Rectal smooth muscle tissue (tissue), 1 donor: Measurements from ENCODE around the gene NSF.
"Not testable (repeated sequence)": the region's sequence is repeated elsewhere in the genome, so short reads cannot be mapped to it uniquely, and the experiment has no call there.

ENCODE experiments used
- H3K27ac ChIP-seq: one replicate; pipeline ENCODE4 v1.7.0; 2013; ENCODE audit warnings: low read depth, low read length, inconsistent platforms
- H3K27me3 ChIP-seq: one replicate; pipeline ENCODE4 v1.7.0; 2013; ENCODE audit warnings: low read length; ENCODE audit not compliant: control insufficient read depth, insufficient read depth
- H3K36me3 ChIP-seq: one replicate; pipeline ENCODE4 v1.7.0; 2013; ENCODE audit warnings: low read length; ENCODE audit not compliant: control insufficient read depth, insufficient read depth
- H3K4me1 ChIP-seq: one replicate; pipeline ENCODE4 v1.7.0; 2013; ENCODE audit warnings: low read length; ENCODE audit not compliant: control insufficient read depth, insufficient read depth
- H3K4me3 ChIP-seq: one replicate; pipeline ENCODE4 v1.7.0; 2013; ENCODE audit warnings: low read length
- H3K9ac ChIP-seq: one replicate; pipeline ENCODE4 v1.7.0; 2013; ENCODE audit warnings: low read length

Gene NSF

DNA sequence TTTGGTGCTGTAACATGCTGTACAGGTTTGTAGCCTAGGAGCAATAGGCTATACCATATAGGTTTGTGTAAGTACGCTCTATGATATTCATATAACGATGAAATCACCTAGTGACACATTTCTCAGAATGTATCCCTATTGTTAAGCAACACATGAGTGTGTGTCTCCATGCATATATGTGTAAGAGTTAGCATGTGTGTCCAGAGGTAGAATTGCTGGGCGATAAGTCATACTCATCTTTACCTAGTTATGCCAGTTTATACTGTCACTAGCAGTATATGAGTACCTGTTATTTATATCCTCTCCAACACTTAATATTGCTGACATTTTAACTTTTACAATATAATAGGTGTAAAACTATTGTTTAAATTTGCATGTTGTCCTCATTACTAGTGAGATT, 10.3 kb downstream of the NSF start:
- not testable (repeated sequence) for H3K4me3 ChIP-seq, H3K36me3 ChIP-seq, H3K27ac ChIP-seq, H3K27me3 ChIP-seq, H3K4me1 ChIP-seq, H3K9ac ChIP-seq

- H3K9ac ChIP-seq, H3K27ac ChIP-seq, H3K4me3 ChIP-seq, H3K36me3 ChIP-seq, H3K4me1 ChIP-seq, H3K27me3 ChIP-seq: not testable (repeated sequence)
Measured at GRCh38 chr17:46603125-46603524, 12.7 kb downstream of the NSF start.

GRCh38 chr17:46611304-46611703, 20.8 kb downstream of the NSF start:
- H3K9ac ChIP-seq, H3K36me3 ChIP-seq, H3K4me3 ChIP-seq, H3K4me1 ChIP-seq, H3K27ac ChIP-seq, H3K27me3 ChIP-seq: not testable (repeated sequence)

GRCh38 chr17:46613876-46614275, 23.4 kb downstream of the NSF start:
- H3K27ac ChIP-seq, H3K36me3 ChIP-seq, H3K4me1 ChIP-seq, H3K4me3 ChIP-seq, H3K9ac ChIP-seq, H3K27me3 ChIP-seq: not testable (repeated sequence)

DNA sequence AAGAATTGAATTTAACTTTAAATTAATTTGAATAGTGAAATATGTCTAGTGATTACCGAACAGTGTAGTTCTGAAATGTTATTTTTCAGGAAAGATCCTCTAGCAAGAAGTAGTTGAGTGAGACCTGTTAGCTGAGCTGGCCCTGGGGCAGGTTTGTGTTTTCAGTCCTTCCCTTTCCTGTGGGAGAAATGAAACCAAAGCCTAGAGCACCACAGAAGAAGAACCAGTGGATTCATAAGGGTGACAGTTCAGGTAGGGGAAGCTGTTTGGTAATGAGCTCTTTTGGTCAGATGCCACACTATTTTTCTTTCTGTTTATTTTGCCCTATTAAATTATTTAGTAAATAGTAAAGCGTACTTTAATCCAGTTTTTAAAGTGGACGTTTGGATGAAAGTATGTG, 26.7 kb downstream of the NSF start:
- not testable (repeated sequence) for H3K4me3 ChIP-seq, H3K27ac ChIP-seq, H3K36me3 ChIP-seq, H3K9ac ChIP-seq, H3K27me3 ChIP-seq, H3K4me1 ChIP-seq

GRCh38 chr17:46618975-46619374, 28.5 kb downstream of the NSF start:
- H3K27ac ChIP-seq, H3K36me3 ChIP-seq, H3K27me3 ChIP-seq, H3K4me3 ChIP-seq, H3K9ac ChIP-seq, H3K4me1 ChIP-seq: not testable (repeated sequence)

- not testable (repeated sequence) for H3K27ac ChIP-seq, H3K36me3 ChIP-seq, H3K4me3 ChIP-seq, H3K27me3 ChIP-seq, H3K4me1 ChIP-seq, H3K9ac ChIP-seq
Measured at GRCh38 chr17:46623790-46624189, 33.3 kb downstream of the NSF start.

- H3K27ac ChIP-seq, H3K4me3 ChIP-seq, H3K4me1 ChIP-seq, H3K36me3 ChIP-seq, H3K9ac ChIP-seq, H3K27me3 ChIP-seq: not testable (repeated sequence)
Measured at GRCh38 chr17:46624726-46625125, 34.3 kb downstream of the NSF start.

DNA sequence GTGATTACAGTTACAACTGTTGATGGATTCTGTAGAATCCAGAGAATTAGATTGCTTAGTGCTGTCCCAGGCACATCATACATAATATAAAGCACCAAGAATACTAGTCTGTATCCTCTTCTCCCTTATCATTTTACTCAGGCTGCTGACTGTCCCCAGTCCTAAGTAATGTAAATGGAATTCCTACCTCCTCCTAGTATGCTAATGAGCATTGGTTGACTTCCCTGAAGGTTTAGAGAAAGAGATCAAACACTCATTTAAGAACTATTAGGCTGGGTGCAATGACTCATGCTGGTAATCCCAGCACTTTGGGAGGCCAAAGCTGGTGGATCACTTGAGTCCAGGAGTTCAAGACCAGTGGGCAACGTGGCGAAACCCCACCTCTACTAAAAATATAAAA, 37.0 kb downstream of the NSF start:
- not testable (repeated sequence) for H3K4me3 ChIP-seq, H3K9ac ChIP-seq, H3K4me1 ChIP-seq, H3K36me3 ChIP-seq, H3K27ac ChIP-seq, H3K27me3 ChIP-seq

GRCh38 chr17:46628753-46629436, 38.4 kb downstream of the NSF start:
- H3K27ac ChIP-seq = not testable (repeated sequence)

GRCh38 chr17:46632146-46632545, 41.7 kb downstream of the NSF start:
- not testable (repeated sequence) for H3K4me3 ChIP-seq, H3K36me3 ChIP-seq, H3K27me3 ChIP-seq

More at GRCh38 chr17:46628753-46629436, 38.4 kb downstream of the NSF start:
- not testable (repeated sequence) for H3K4me3 ChIP-seq, H3K27me3 ChIP-seq, H3K36me3 ChIP-seq, H3K9ac ChIP-seq, H3K4me1 ChIP-seq

GRCh38 chr17:46634844-46635243, 44.4 kb downstream of the NSF start:
- not testable (repeated sequence) for H3K4me3 ChIP-seq, H3K27me3 ChIP-seq, H3K9ac ChIP-seq, H3K36me3 ChIP-seq, H3K27ac ChIP-seq, H3K4me1 ChIP-seq

More at GRCh38 chr17:46632146-46632545, 41.7 kb downstream of the NSF start:
- not testable (repeated sequence) for H3K4me1 ChIP-seq, H3K27ac ChIP-seq, H3K9ac ChIP-seq

DNA sequence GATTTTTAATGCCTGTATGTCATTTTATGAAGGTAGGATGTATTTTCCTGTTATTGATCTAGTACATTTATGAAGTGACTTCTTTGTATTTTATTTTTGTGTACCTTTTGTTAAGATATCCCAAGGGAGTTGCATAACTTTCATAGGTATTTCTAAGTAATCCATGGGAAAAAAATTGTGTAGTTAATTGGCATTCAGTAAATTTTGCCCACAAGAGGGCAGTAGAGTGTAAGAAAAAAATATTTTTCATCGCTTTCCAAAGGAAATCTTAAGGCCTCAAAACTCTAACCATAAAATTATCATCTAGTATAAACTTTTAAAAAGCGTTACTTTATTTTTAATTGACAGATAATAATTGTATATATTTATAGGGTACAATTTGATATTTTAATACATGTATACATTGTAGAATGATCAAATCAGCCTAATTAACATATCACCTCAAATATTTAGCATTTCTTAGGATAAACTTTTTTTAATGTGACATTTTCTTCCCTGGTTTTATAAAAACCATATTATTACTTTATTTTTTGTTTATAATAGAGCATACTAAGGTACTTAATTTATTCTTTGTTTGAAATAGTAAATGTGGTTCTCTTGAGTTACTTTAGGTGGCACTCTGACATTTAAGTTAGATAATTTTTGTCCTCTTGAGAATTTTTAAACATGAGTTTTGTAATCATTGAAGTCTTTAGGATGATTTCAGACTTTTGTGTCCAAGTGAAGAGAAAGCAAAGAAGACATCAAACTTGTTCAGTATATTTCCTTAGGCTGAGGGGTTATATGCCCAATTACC, 51.6 kb downstream of the NSF start:
- H3K4me1 ChIP-seq, H3K27ac ChIP-seq, H3K4me3 ChIP-seq, H3K36me3 ChIP-seq, H3K27me3 ChIP-seq, H3K9ac ChIP-seq: not testable (repeated sequence)
